Measurements from ENCODE around the gene CUEDC2. TPM values are rescaled to one million over a fixed set of nuclear protein-coding genes. Genes with fewer than 3 reads are reported as not detected.

CUEDC2 gene
- polyA plus RNA-seq, 3 donors from 2014 or later: 61.8 to 65.3 (median 63.3) TPM

- H3K27me3 Mint-ChIP-seq (ENCODE audit: low read depth in 3 of 3): peaks cover 25 to 28% (median 28%) of the 10 kb centered on the region in 3 donors
- no peak for DNase-seq
- H3K9me3 Mint-ChIP-seq: peaks cover 0 to 3% (median 0%) of the 10 kb centered on the region in 6 donors
- H3K27ac Mint-ChIP-seq: peak overlapping the region in 1 of 6 donors; percentile 69
- peak overlapping the region; percentile 53 to 81 (median 63) for H3K4me3 Mint-ChIP-seq
- peaks cover 9 to 18% of the 10 kb centered on the region in 2 donors for H3K4me1 Mint-ChIP-seq
- peaks cover 0 to 4% (median 0%) of the 10 kb centered on the region in 3 donors for H3K36me3 Mint-ChIP-seq
Measured at GRCh38 chr10:102408131-102408727, 24.1 kb downstream of the CUEDC2 start.

- peak overlapping the region in 3 of 5 donors; percentile 20 to 81 (median 53) for H3K4me3 Mint-ChIP-seq
Measured at GRCh38 chr10:102407425-102408130, 24.8 kb downstream of the CUEDC2 start.

GRCh38 chr10:102406815-102407214 lies 25.6 kb downstream of the CUEDC2 start:
- Mint-ChIP-seq H3K36me3 (peaks cover 0 to 4% (median 0%) of the 10 kb centered on the region in 3 donors), H3K27ac (peak overlapping the region in 1 of 6 donors; percentile 65), H3K9me3 (peaks cover 0 to 3% (median 0%) of the 10 kb centered on the region in 6 donors), H3K4me1 (peaks cover 9 to 18% of the 10 kb centered on the region in 2 donors), H3K27me3 (ENCODE audit: low read depth in 3 of 3) (peaks cover 22 to 27% (median 26%) of the 10 kb centered on the region in 3 donors), H3K4me3 (peak overlapping the region in 2 of 5 donors; percentile 15 to 32)
- no peak for DNase-seq

More at GRCh38 chr10:102407425-102408130, 24.8 kb downstream of the CUEDC2 start:
- no peak for DNase-seq
- peaks cover 22 to 28% (median 27%) of the 10 kb centered on the region in 3 donors for H3K27me3 Mint-ChIP-seq (ENCODE audit: low read depth in 3 of 3)
- peaks cover 9 to 18% of the 10 kb centered on the region in 2 donors for H3K4me1 Mint-ChIP-seq
- H3K36me3 Mint-ChIP-seq: peaks cover 0 to 4% (median 0%) of the 10 kb centered on the region in 3 donors
- no peak overlapping the region for H3K27ac Mint-ChIP-seq
- peaks cover 0 to 3% (median 0%) of the 10 kb centered on the region in 6 donors for H3K9me3 Mint-ChIP-seq

- DNase-seq: no peak
- H3K27me3 Mint-ChIP-seq (ENCODE audit: low read depth in 3 of 3): peaks cover 19 to 27% (median 20%) of the 10 kb centered on the region in 3 donors
- H3K9me3 Mint-ChIP-seq: peaks cover 0 to 1% (median 0%) of the 10 kb centered on the region in 6 donors
- no peak overlapping the region for H3K4me3 Mint-ChIP-seq
- peaks cover 9 to 14% of the 10 kb centered on the region in 2 donors for H3K4me1 Mint-ChIP-seq
- peaks cover 0 to 4% (median 0%) of the 10 kb centered on the region in 3 donors for H3K36me3 Mint-ChIP-seq
- H3K27ac Mint-ChIP-seq: peak overlapping the region in 1 of 6 donors; percentile 19
Measured at GRCh38 chr10:102405632-102406031, 26.7 kb downstream of the CUEDC2 start.

GRCh38 chr10:102405108-102405571 lies 27.2 kb downstream of the CUEDC2 start:
- H3K9me3 Mint-ChIP-seq: peaks cover 0 to 1% (median 0%) of the 10 kb centered on the region in 6 donors
- H3K4me3 Mint-ChIP-seq: no peak overlapping the region

GRCh38 chr10:102404361-102405107 lies 27.8 kb downstream of the CUEDC2 start:
- H3K36me3 Mint-ChIP-seq: peaks cover 0 to under 1% (median 0%) of the 10 kb centered on the region in 3 donors
- DNase-seq: no peak
- peaks cover 13 to 21% (median 21%) of the 10 kb centered on the region in 3 donors for H3K27me3 Mint-ChIP-seq (ENCODE audit: low read depth in 3 of 3)
- peaks cover 6 to 8% of the 10 kb centered on the region in 2 donors for H3K4me1 Mint-ChIP-seq
- H3K4me3 Mint-ChIP-seq: no peak overlapping the region
- no peak overlapping the region for H3K27ac Mint-ChIP-seq
- no peaks in the 10 kb centered on the region for H3K9me3 Mint-ChIP-seq

More at GRCh38 chr10:102405108-102405571, 27.2 kb downstream of the CUEDC2 start:
- no peak overlapping the region for H3K27ac Mint-ChIP-seq
- H3K36me3 Mint-ChIP-seq: peaks cover 0 to 4% (median 0%) of the 10 kb centered on the region in 3 donors
- DNase-seq: no peak
- H3K4me1 Mint-ChIP-seq: peaks cover 9 to 13% of the 10 kb centered on the region in 2 donors
- H3K27me3 Mint-ChIP-seq (ENCODE audit: low read depth in 3 of 3): peaks cover 19 to 27% (median 22%) of the 10 kb centered on the region in 3 donors

- peaks cover 6 to 25% (median 19%) of the 10 kb centered on the region in 3 donors for H3K27me3 Mint-ChIP-seq (ENCODE audit: low read depth in 3 of 3)
- H3K4me3 Mint-ChIP-seq: no peak overlapping the region
- no peak overlapping the region for H3K27ac Mint-ChIP-seq
- no peak for DNase-seq
- H3K36me3 Mint-ChIP-seq: no peaks in the 10 kb centered on the region
- H3K4me1 Mint-ChIP-seq: peaks cover 9 to 11% of the 10 kb centered on the region in 2 donors
- H3K9me3 Mint-ChIP-seq: no peaks in the 10 kb centered on the region
Measured at GRCh38 chr10:102403115-102403514, 29.3 kb downstream of the CUEDC2 start.

- peaks cover 8 to 13% of the 10 kb centered on the region in 2 donors for H3K4me1 Mint-ChIP-seq
- H3K36me3 Mint-ChIP-seq: no peaks in the 10 kb centered on the region
- no peak overlapping the region for H3K27ac Mint-ChIP-seq
- H3K27me3 Mint-ChIP-seq (ENCODE audit: low read depth in 3 of 3): peaks cover 6 to 30% (median 19%) of the 10 kb centered on the region in 3 donors
- no peaks in the 10 kb centered on the region for H3K9me3 Mint-ChIP-seq
- H3K4me3 Mint-ChIP-seq: no peak overlapping the region
- no peak for DNase-seq
Measured at GRCh38 chr10:102402512-102402896, 29.9 kb downstream of the CUEDC2 start.

GRCh38 chr10:102401735-102402511 lies 30.5 kb downstream of the CUEDC2 start:
- Mint-ChIP-seq H3K4me3 (no peak overlapping the region), H3K4me1 (peaks cover 9 to 16% of the 10 kb centered on the region in 2 donors), H3K27ac (no peak overlapping the region), H3K36me3 (no peaks in the 10 kb centered on the region), H3K27me3 (ENCODE audit: low read depth in 3 of 3) (peaks cover 6 to 28% (median 19%) of the 10 kb centered on the region in 3 donors), H3K9me3 (no peaks in the 10 kb centered on the region)
- no peak for DNase-seq

- H3K4me3 Mint-ChIP-seq: peak overlapping the region in 1 of 5 donors; percentile 18
- peaks cover 15 to 22% of the 10 kb centered on the region in 2 donors for H3K4me1 Mint-ChIP-seq
- no peak overlapping the region for H3K27ac Mint-ChIP-seq
- H3K27me3 Mint-ChIP-seq (ENCODE audit: low read depth in 3 of 3): peaks cover 2 to 28% (median 19%) of the 10 kb centered on the region in 3 donors
- no peak for DNase-seq
- H3K36me3 Mint-ChIP-seq: no peaks in the 10 kb centered on the region
- no peaks in the 10 kb centered on the region for H3K9me3 Mint-ChIP-seq
Measured at GRCh38 chr10:102401342-102401654, 31.1 kb downstream of the CUEDC2 start.

GRCh38 chr10:102400598-102401341 lies 31.6 kb downstream of the CUEDC2 start:
- DNase-seq: no peak
- Mint-ChIP-seq H3K27me3 (ENCODE audit: low read depth in 3 of 3) (peaks cover 1 to 28% (median 19%) of the 10 kb centered on the region in 3 donors), H3K36me3 (no peaks in the 10 kb centered on the region), H3K4me1 (peaks cover 20 to 27% of the 10 kb centered on the region in 2 donors), H3K4me3 (peak overlapping the region in 1 of 5 donors; percentile 24), H3K9me3 (no peaks in the 10 kb centered on the region), H3K27ac (peak overlapping the region in 2 of 6 donors; percentile 55 to 58)

GRCh38 chr10:102400076-102400475 lies 32.3 kb downstream of the CUEDC2 start:
- Mint-ChIP-seq H3K4me1 (peaks cover 23 to 31% of the 10 kb centered on the region in 2 donors), H3K36me3 (no peaks in the 10 kb centered on the region), H3K27me3 (ENCODE audit: low read depth in 3 of 3) (peaks cover 0 to 34% (median 22%) of the 10 kb centered on the region in 3 donors), H3K9me3 (no peaks in the 10 kb centered on the region), H3K4me3 (peak overlapping the region in 2 of 5 donors; percentile 24 to 73), H3K27ac (peak overlapping the region; percentile 8 to 100 (median 60))
- no peak for DNase-seq
